G401.6 (cell line): Measurements from ENCODE around the gene ANO2.
"Not testable (repeated sequence)": the region's sequence is repeated elsewhere in the genome, so short reads cannot be mapped to it uniquely, and the experiment has no call there.

ENCODE experiments used
- FAIRE-seq: peaks from 2 replicates; lab custom pipeline; 2012; peaks lifted over from hg19 to GRCh38; lab: Jason Lieb, UNC

ANO2 gene

DNA sequence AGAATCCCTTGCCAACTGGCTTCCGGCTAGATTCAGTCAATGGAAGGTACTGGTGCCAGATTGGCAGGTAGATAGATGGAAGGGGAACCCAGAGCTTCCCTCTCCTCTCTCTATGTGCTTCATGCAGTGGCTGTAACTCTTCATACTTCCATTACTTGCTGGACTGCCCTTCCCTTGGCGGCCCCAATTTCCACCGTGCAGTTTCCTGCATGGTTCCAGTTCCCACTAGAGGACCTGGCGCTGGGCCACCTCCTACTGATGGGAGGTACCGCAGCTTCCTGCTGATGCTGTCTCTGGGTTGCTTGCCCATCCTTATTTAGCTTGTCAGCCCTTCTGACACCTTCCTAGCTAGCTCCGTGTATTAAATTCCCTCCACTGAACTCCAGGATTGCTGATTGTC is 226.4 kb downstream of the ANO2 start:
- no peak for FAIRE-seq

DNA sequence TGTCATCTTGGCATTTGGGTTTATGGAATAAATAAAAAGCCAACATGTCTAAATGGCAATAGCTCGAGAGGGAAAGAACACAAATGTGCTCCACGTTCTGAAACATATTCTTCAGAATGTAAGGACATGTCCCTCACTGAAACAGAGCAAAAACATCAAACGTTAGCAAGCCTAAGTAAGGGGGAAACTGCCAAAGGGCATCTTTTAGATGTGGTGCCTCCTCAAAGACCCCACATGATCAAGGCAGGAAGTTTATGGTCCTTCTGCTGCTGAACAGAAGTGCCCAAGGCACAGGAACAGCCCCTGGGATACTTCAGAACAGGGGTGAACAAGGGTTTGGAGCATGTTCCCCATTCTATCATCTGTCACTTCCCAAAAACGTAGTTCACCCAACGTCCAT is 227.0 kb downstream of the ANO2 start:
- no peak for FAIRE-seq

DNA sequence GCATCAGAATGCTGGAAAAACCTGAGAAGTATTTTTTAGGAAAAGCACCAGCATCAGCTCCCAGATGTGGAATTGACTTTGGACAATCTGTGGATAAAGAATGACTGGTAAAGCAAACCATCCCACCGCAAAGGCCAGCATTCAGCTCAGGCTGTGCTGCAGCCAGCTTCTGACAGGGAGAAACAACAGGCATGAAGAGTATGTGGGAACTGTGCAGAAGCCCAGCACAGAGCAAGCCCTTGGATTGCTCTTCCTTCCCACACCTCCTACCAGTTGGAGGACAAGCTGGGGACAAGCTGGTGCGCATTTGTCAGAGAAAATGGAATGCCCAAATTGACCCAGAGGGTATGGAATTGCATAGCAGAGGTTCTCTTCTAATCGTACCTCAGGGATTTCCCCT is 228.1 kb downstream of the ANO2 start:
- no peak for FAIRE-seq

DNA sequence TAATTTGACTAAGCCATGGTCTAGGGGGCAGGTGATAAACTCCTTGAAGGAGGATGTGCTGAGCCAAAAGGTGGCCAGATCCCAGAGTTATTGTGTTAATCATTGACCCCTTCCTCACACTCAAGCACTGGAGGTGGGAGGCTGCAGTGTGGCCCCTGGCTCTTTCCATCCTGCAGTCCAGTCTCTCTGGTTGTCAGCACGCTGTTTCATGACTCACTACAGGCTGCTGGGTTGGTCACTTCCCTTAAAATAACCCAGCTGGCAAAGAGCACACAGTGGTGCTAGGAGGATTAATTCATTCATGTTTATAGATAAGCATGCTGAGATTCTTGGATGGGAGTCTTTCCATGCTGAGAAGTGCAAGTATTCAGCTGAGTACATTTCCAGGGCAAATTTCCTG is 228.9 kb downstream of the ANO2 start:
- FAIRE-seq = no peak

DNA sequence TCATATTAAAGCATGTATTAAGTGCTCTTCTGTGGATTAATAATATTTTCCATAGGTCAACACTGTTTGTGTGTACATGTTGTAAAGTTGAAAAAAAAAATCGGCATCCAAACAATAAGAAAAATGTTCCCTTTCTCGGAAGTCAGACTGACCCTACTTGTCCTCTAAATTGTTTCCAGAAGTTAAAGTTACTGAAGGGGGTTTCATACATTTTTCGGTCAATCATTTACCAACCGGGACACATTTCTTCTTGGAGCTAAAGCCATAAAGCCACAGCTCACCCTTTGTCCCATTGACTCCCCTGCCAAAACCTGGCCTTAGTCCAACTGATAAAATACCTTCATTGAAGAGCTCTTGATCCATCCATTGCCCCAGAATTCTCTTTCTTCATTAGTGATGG is 230.0 kb downstream of the ANO2 start:
- no peak for FAIRE-seq

DNA sequence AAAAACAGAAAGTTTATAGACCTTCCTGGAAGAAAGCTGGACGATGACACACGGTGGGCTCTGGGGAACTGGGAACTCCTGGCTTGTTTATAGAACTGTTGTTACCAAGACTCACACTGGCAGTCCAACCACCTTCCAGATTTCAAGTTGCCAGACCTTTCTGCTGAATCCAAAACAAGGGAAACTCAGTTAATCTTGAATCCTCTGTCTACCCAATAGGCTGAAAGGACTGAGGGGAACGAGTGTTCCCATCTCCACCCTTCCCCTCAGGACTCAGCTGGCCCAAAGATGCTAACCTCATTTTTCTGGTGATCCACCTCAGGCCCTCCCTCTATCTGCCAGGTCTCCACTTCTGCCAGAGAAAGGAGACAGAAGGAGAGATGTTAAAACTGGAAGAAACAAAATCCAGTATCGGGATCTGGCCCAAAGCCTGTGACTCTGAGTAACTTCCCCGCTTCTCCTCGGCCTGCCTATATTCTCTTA is 231.4 kb downstream of the ANO2 start:
- no peak for FAIRE-seq

DNA sequence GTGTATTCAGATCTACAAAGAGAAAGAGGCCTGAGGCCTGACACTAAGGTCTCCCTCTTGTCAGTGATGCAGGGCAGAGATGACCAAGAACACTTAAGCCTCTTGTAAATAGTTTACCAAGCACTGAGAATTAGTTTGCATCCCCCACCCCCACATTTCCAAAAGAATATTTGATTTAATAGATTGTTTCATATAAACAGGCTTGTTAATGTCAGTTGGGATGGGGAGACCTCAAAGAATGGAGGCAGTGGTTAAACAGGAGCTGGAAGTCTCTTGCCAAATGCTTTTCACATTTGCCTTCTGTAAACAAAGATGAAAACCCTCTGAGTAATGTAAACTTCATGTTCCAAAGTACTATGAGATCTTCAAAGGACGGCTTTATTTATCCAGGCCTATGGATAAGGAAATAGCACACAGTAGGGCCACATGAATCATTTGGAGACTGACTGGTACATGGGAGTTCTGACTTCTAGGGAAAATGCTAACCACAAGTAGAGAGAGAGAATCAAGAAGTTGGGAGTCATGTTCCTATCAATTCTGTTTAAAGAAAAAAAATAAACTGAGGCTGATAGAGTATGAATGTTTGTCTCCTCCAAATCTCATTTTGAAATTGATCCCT is 234.7 kb downstream of the ANO2 start:
- FAIRE-seq = no peak

DNA sequence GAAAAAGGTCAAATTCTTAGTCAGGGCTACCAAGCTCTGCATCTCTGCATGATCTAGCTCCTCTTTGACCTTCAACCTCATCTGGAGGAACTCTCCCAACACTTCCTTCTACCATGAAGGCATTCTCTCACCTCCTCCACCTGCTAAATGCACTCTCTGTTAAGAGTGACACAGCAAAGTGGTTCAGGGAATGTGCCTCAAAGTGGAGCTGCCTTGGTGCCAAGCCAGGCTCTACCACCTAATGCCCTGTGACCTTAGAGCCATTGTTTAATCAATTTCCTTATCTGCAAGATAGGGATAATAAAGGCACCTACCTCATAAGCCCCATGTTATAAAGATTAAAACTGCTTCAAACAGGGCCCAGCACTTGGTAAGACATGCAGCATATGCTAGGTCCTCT is 236.7 kb downstream of the ANO2 start:
- no peak for FAIRE-seq

DNA sequence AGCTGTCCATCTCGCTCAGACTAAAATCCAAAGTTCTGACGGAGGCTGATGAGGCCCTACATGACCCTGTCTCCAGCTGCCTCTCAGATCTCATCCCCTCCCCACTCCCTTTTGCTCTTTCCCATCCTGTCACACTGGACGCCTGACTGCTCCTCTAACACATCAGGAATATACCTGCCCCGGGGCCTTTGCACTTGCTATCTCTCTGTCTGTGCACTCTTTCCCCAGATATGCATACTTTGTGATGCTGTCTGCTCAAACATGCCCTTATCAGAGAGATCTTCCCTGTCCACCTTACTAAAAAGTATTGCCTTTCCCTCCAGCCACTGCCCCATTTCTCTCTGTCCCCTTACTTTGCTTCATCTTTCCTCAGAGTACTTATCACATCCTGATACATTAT is 238.8 kb downstream of the ANO2 start:
- FAIRE-seq = no peak

DNA sequence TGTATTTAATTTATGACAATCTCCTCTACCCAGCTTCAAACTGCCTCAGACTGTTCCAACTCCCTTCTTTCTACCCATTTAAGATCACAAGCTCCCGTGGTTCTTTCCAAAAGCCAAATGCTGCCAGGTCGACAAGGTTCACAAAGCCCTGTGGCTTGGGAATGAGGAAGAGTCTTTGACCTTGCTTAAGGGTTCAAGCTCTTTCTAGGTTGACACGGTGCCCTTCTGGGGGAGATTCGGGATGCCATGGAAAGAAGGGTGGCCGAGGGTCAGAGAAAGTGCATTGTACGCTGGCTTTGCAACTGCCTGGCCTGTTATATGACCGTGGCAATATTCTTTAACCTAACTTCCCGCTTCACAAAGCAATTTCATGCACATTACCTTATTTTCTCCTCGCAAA is 239.3 kb downstream of the ANO2 start:
- FAIRE-seq = no peak

DNA sequence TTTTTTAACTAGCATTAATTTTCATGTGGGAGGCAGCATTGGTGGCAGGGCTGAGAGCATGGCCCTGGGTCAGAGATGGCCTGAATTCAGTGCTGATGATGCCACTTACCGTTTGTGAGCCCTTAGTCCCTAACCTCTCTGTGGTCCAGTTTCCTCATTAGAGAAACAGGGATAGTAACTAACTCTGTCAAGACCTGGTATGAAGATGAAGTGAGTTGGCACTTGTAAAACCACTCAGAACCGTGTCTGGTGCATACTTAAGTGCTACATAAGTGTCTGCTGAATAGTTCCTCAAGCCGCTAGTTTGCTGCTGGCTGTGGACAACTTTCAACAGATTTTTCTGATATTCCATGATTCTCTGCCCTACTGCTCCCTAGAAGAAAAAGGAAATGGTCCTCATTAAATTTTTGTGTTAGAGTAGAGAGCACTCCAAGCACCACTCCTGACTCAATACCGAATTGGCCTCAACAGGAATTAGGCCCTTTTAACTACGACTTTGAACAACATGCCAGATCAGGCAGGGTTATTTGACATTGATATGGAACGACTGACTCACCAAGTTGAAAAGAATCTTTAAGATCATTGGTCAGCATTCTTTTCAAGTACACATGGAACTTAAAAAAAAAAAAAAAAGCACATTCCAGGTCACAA is 250.2 kb downstream of the ANO2 start:
- FAIRE-seq = no peak

DNA sequence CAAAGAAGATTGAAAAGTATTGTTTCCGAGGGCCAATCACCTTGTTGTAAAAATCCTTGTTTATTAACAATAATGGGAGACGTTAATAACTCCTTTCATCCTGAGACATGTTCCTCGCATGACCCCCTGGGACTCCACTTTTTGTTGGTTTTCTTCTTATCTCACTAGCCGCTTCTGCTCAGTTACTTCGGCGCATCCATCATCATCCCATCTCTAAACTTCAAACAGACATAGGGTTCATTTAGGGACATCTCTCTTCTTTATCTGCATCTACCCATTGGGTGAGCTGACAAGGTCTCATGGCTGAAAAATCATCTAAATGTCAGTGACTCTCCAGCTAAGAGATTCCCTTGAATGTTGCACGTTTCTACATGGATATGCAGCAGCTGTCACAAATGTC is 252.2 kb downstream of the ANO2 start:
- FAIRE-seq = no peak

DNA sequence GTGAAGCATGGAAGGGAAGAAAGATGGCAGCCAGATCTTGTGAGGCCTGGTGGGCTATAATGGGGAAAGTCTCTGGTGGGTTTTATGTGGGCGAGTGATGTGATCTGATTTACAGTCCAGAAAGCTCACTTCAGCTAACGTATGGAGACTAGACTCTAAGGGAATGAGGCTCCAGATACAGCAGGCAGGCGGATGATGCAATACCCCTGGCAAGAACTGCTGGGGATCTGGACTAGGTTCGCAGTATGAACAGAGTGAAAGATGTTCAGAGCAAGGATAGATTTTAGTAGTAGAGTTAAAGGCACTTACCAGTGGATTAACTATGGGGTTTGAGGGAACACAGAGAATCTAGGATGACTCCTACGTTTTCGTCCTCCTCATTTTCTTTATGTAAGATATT is 253.1 kb downstream of the ANO2 start:
- FAIRE-seq = no peak

DNA sequence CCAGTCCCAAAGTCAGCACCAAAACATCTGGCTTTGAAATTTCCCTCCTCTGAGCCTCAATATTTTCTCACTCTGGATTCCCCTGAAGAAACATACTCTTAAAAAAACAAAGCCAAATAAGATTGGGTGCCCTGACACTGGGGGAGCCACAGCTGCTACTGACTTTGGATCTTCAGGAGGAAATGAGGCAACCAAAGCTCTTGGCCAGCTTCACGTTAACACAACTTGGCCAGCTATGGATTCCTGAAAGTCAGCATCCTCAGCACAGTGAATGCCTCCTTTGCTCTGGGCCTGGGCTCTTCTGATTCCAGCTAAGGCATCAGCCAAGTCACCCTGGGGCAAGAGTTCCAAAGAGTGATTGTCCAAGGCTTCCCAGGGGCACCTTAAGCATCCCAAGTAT is 254.8 kb downstream of the ANO2 start:
- FAIRE-seq = no peak

DNA sequence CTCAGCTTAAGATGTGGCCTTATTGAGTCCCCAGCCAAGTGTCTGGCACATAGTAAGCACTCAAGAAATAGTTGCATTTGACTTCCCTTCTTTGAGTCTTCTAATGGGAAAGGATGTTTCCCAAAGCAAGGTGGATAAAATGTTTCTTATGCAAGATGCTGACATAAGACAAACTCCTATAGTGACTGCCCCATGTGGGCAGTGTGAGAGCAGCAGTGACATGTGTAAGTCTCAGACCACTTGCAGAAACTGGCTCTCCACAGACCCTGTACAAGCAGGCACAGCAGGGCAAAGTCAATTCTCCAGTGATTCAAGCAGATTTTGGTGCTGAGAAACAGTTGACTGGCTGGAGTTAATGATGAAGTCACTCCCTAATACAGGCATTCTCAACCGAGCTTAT is 255.3 kb downstream of the ANO2 start:
- no peak for FAIRE-seq

DNA sequence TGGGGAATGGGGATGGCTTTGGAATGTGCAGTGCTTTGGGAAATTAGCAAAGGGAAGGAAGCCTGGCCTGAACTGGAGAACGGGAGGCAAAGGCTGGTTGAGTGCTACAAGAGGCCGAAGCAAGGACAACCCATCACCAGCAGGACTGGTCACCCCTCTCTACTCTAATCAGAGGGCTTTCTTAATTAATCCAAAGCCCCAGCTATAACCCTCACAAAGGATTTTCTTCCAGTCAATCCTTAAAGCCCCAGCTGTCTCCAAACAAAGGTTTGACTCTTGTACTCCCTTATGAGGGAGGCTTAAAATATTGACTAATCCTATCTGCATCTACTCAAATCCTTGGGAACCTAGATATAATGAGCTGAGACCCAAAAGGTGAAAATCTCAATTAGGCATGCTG is 256.8 kb downstream of the ANO2 start:
- FAIRE-seq = no peak

DNA sequence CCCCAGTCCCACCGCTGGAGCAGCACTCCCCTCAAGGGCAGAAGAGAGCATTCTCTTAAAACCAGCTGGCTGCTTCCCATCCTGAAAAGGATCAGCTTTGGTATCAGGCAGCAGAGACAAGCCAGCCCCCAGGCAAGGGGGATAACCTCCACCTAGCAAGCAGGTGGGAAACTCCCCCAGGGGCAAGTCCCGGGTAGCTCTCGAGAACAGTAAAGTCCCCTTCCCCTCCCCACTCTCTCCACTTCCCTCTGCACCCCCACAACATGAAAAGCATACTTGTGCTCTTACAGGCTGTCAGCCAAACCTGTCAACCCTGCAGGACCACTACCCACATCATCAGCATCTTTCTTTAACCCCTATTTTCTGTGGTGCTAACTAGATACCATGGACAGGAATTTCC is 259.1 kb downstream of the ANO2 start:
- no peak for FAIRE-seq

DNA sequence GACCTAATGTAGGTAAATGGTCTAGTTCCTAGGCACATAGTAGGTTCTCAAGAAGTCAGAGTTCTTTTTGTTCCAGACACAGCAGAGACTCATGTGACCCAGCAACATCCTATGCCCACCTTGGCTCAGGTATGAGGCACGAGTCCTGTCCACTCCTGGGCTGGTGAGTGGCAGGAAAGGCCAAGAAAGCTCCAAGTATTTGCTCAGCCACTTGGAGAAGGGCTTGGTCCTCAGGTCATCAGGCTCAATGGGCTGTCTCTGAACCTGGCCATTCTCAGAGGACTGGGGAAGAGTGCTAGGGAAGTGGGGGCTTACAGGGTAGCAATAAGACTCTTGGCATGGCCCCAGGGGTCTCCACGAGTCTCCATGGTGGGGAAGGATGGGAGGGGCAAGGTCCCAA is 260.1 kb downstream of the ANO2 start:
- no peak for FAIRE-seq

DNA sequence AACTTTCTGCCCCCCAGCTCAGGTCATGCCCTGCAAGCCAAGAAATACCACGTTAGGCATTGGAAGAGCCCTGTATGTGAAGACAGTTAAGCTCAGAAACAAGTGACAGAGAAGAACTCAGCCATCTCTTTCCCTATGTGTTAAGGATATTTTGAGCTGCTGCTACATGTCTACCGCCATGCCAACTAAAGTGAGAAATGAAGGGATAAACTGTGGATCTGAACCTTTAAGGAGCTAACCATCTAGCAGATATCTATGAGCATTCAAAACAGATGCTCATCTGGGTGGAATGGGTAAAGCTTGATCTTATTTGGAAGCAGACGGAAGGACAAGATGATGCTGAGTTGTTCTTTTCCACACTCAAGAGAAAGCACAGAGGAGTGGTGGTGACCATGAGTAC is 262.5 kb downstream of the ANO2 start:
- no peak for FAIRE-seq

DNA sequence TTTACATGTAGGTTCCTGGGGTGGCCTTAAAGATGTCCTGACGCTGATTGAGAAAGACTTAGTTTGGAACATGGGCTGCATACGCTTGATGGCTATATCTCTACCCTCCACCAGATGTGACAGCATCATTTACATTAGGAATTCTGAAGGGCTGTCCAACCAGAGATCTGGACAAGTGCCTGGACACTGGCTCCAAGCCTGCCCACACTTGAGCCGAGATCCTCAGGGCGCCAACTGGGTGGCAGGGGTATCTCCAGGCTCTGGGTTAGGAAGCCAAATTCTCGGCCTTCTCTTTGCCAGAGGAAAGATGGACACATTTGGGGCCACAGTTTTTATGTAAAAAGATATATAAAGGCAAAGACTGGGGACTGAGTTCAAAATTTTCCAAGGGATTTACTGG is 266.9 kb downstream of the ANO2 start:
- no peak for FAIRE-seq

DNA sequence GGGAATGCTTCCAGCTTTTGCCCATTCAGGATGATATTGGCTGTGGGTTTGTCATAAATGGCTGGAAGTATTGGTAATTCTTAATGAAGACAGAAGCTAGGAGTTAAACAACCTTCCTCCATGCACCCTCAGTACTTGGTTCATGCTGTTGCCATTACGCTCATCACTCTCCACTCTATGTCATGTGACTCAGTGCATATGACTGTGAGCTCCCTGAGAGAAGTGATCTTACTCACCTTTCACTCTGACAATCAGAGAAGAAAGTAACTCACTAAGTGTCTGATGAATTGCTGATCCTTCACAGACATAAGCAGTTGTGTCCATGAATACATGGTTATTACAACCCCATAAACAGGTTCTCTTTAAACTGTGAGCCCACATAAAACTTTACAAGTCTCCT is 275.4 kb downstream of the ANO2 start:
- FAIRE-seq = not testable (repeated sequence)

DNA sequence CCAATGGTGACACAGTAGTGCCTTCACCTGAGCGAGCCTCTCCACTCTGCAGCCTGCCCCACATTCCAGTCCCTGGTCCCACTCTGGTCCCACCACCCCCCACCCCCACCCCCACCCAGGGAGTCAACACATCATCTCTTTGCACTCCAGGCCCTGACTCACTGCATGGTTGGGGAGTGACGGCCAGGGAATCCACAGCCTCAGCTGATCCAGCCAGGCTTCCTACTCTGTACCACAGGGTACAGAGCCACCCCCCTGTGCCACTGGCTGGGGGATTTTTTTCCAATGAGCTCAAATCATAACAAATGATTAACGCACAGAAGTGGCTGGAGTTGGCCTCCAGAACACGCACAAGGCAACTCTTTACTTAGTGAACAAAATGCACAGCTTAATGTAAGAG is 279.4 kb downstream of the ANO2 start:
- FAIRE-seq = no peak

DNA sequence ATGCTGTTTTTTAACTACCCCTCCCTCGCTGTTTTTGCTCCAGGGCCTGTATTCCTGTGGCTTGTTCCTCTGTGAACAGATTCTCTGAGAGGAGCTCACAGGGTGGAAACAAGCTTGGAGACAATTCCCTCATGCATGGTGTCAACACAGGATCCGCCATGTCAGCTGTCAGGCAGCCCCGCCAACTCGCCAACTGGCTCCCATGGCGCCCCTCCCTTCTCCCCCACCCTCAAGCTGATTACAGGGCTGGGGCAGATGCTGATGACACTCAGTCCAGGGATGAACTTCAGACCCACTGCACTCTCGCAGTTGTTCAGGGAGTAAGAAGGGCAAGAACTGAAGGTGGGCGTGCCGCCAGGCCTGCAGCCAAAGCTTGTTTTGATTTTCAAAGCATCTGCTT is 283.2 kb downstream of the ANO2 start:
- FAIRE-seq = no peak

DNA sequence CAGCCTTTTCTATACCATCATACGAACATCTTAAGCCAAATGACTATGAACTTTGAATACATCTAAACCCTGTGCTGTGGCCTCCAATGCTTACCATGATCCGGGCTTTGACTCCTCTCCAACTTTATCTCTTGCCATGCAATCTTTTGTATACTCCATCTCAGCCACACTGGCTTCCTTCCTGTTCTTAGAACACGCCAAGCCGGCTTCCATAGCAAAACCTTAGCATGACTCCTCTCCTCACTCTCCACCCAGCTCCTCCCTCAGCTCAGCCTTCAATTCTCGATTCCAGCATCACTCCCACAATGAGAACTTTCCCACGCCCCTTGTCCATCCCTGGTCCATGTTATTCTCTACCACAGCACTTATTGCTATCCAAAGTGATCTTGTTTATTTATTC is 284.8 kb downstream of the ANO2 start:
- FAIRE-seq = no peak
